Kidney epithelial cell (primary cell): Measurements from ENCODE around the gene BMPR1B. TPM values are rescaled to one million over a fixed set of nuclear protein-coding genes. Genes with fewer than 3 reads are reported as not detected.

ENCODE experiments used
- DNase-seq: peaks from one replicate; pipeline ENCODE4 v3.0.0-alpha.2; 2010; ENCODE audit warnings: low read depth
- H3K27me3 ChIP-seq: 2 replicates; pipeline ENCODE4 v1.6.0; 2011; ENCODE audit warnings: low read length; ENCODE audit not compliant: control insufficient read depth, insufficient read depth
- H3K36me3 ChIP-seq: 2 replicates; pipeline ENCODE4 v1.5.1; 2011; ENCODE audit warnings: low read length; ENCODE audit not compliant: control insufficient read depth, insufficient read depth
- H3K4me3 ChIP-seq: 2 replicates; pipeline ENCODE4 v1.5.1; 2011; ENCODE audit warnings: low read depth, mild to moderate bottlenecking, control low read depth, low read length
- CTCF ChIP-seq: IDR thresholded peaks from 2 replicates; pipeline ENCODE4 v1.5.1; 2011; ENCODE audit warnings: mild to moderate bottlenecking, moderate library complexity, low read length, control low read depth, inconsistent platforms; ENCODE audit not compliant: insufficient read depth, poor library complexity, severe bottlenecking
- total RNA-seq: library from RNA; depleted of rRNA; stranded (reverse); fragments of >200 nt; gene quantifications from 2 replicates; pipeline ENCODE4 v1.2.3, GENCODE V29; 2015

BMPR1B gene
- total RNA-seq, 1 donor from 2014 or later: 9.2 TPM

GRCh38 chr4:94882756-94883155, 125.0 kb downstream of the BMPR1B start:
- TF ChIP-seq CTCF: no peak
- no peak for DNase-seq
- Histone ChIP-seq H3K27me3 (no peaks in the 10 kb centered on the region), H3K4me3 (no peak overlapping the region), H3K36me3 (no peaks in the 10 kb centered on the region)

GRCh38 chr4:94887027-94887426, 129.3 kb downstream of the BMPR1B start:
- Histone ChIP-seq H3K27me3 (no peaks in the 10 kb centered on the region), H3K36me3 (no peaks in the 10 kb centered on the region), H3K4me3 (no peak overlapping the region)
- TF ChIP-seq CTCF: no peak
- DNase-seq: no peak

- no peaks in the 10 kb centered on the region for H3K36me3 ChIP-seq
- no peak overlapping the region for H3K4me3 ChIP-seq
- no peak for TF ChIP-seq CTCF
- no peaks in the 10 kb centered on the region for H3K27me3 ChIP-seq
- no peak for DNase-seq
Observed at GRCh38 chr4:94889523-94889922, 131.8 kb downstream of the BMPR1B start.

- Histone ChIP-seq H3K36me3 (no peaks in the 10 kb centered on the region), H3K4me3 (no peak overlapping the region), H3K27me3 (no peaks in the 10 kb centered on the region)
- TF ChIP-seq CTCF: no peak
- DNase-seq: peak; percentile 49
Observed at GRCh38 chr4:94889946-94890345, 132.2 kb downstream of the BMPR1B start.

GRCh38 chr4:94890579-94890978, 132.8 kb downstream of the BMPR1B start:
- no peaks in the 10 kb centered on the region for H3K27me3 ChIP-seq
- H3K4me3 ChIP-seq: no peak overlapping the region
- no peak for DNase-seq
- TF ChIP-seq CTCF: no peak
- no peaks in the 10 kb centered on the region for H3K36me3 ChIP-seq

- no peaks in the 10 kb centered on the region for H3K27me3 ChIP-seq
- DNase-seq: no peak
- peak; percentile 11 for TF ChIP-seq CTCF
- H3K36me3 ChIP-seq: no peaks in the 10 kb centered on the region
- no peak overlapping the region for H3K4me3 ChIP-seq
Observed at GRCh38 chr4:94892051-94892450, 134.3 kb downstream of the BMPR1B start.
